Dermis microvascular lymphatic vessel endothelial cell (primary cell): ENCODE measurements around the gene ARHGEF28. TPM values are rescaled to one million over a fixed set of nuclear protein-coding genes. Genes with fewer than 3 reads are reported as not detected.
A peak's percentile ranks its signal among the peaks of the same experiment; 100 is the strongest.

ENCODE experiments used
- DNase-seq, 2 donors: peaks; one replicate each; pipeline versions ENCODE4 v3.0.0 to v3.0.0-alpha.2; 2010; ENCODE audit warnings: low read depth in 2 of 2
- total RNA-seq: library from RNA; depleted of rRNA; stranded (reverse); fragments of >200 nt; gene quantifications from 2 replicates; pipeline ENCODE4 v1.2.1, GENCODE V29; 2014

ARHGEF28 gene
- total RNA-seq, 1 donor from 2014 or later = 50.7 TPM

DNA sequence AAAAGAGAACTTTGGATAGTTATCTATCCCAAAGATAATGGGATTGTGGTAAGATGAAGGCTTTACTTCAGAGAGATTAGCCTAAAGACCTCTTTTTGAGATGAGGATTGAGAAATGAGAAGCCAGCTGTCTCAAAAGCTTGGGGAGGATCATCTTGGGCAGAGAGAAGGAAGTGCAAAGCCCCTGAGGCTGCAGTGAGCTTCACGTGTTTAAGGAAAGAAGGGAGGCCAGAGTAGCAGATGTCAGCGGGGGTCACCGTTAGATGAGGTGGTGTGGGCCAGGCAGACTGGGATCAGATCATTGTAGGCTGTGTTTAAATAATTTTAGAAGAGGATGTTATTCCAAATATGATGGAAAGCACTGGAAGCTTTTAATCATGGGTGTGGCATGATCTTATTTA lies 270.1 kb downstream of the ARHGEF28 start:
- no peak for DNase-seq

- DNase-seq = no peak
Observed at GRCh38 chr5:73896668-73897067, 270.7 kb downstream of the ARHGEF28 start.

GRCh38 chr5:73897893-73898292 lies 271.9 kb downstream of the ARHGEF28 start:
- no peak for DNase-seq

- DNase-seq = no peak
Observed at GRCh38 chr5:73899055-73899454, 273.1 kb downstream of the ARHGEF28 start.

DNA sequence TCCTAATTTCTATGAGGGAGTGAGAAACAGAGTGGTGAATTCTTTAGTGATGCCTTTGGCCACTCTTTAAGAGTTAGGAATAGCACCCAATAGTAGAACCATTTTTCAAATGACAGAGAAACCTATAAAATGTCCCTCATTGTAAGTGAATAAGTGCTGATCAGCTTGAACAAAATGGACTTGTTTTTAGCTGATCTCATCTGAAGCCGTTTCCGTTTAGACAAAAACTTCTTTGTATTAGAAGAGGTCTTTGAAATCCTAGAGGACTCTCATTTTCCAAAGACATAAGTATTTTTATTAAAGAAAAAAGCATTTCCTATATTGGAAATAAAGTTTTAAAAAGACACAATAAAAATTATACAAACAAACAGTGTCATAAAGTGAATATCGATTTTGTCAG lies 273.9 kb downstream of the ARHGEF28 start:
- no peak for DNase-seq

DNA sequence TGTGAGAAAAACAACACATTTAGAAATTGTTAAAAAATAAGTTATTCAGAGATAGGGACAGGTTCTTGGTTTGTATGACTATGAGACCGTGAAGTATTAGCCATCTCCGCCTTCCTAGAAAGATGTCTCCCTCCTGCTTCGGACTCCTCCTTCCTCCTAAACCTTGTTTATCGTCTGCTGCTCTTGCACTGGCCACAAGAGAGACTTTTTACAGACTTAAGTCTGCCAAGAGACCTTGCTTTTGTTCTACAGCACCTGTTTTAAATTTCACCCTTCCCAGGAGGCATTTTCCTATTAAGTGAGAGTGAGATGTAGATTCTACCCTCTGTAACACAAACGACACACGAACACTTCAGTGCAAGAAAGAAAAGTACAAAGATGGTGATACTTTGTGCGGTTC lies 274.6 kb downstream of the ARHGEF28 start:
- no peak for DNase-seq

DNA sequence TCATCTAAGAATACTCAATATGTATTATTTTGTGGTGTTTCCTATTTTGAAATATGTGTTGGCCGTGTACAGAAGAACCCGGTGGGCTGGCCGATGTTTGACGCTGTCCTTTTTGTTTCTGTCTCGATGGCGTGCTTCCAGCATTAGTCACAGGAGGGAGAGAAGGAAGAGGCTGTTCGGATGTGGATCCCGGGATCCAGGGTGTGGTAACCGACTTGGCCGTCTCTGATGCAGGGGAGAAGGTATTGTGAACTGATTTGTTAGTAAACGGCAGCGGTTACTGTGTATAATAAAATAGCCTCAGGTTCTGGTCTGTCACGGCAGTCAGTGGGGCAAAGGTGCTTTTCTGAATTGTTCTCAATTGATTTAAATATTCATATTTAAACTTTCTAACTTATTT lies 275.0 kb downstream of the ARHGEF28 start:
- DNase-seq = peak in 1 of 2 donors; percentile 77

DNA sequence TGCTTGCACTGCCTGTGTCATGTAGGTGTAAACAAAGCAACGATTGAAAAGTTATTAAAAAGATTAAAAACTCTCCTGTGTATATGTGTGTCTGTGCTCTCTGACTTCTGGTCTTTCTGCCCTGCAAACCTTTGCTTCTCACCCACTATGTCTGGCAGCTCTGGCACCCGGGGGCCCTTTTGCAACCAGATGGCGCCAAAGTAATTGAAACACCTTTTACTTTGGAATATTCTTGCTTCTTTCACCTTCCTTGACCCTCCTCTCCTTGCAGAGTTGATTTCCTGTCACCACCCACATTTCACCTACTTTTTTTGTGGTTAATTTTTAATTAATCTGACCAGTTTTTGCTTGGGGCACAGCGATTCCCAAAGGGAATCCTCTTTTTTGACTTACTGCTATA lies 275.5 kb downstream of the ARHGEF28 start:
- DNase-seq = no peak

DNA sequence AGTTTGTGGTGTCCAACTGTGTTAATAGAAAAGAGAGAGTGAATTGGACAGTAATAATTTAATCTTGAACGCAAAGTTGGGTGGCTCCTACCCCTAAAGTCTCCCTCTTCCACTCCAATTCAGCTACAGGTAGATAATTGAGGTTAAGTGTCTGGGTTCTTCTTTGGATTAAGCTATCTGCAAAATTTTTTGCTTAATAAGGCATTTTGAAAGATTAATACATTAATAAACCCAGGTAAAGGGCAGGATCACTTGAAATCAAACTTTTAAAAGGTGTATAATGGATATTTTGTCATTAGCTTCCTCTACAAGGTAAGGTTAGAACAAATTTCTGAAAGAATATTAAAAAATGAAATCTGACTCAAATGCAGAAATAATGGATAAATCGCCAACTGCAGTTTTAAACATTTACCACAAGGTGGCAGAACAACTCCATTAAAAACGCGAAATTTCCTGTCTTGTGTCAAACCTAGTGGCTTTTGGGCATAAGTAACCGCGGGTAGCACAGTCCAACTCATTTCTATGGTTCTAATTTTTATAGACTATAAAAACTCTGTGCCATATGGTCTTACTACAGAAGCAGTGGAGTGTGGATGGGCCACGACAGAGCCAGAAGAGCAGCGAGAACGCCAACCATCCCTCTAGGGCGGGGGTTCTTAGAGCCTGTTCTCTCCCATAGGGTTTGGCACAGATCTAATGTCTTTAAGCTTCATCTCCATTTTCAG lies 276.5 kb downstream of the ARHGEF28 start:
- DNase-seq = peak; percentile 50 to 64

- no peak for DNase-seq
Observed at GRCh38 chr5:73903169-73903568, 277.2 kb downstream of the ARHGEF28 start.

GRCh38 chr5:73906277-73906676 lies 280.3 kb downstream of the ARHGEF28 start:
- no peak for DNase-seq

GRCh38 chr5:73907164-73907563 lies 281.2 kb downstream of the ARHGEF28 start:
- no peak for DNase-seq

GRCh38 chr5:73908395-73908794 lies 282.4 kb downstream of the ARHGEF28 start:
- DNase-seq = peak; percentile 26 to 48

GRCh38 chr5:73908846-73909245 lies 282.9 kb downstream of the ARHGEF28 start:
- DNase-seq = no peak

DNA sequence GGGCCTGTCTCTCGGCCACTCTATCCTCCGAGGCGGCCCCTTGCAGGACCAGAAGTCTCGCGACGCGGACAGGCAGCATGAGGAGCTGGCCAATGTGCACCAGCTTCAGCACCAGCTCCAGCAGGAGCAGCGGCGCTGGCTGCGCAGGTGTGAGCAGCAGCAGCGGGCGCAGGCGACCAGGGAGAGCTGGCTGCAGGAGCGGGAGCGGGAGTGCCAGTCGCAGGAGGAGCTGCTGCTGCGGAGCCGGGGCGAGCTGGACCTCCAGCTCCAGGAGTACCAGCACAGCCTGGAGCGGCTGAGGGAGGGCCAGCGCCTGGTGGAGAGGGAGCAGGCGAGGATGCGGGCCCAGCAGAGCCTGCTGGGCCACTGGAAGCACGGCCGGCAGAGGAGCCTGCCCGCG lies 283.5 kb downstream of the ARHGEF28 start:
- DNase-seq = no peak

DNA sequence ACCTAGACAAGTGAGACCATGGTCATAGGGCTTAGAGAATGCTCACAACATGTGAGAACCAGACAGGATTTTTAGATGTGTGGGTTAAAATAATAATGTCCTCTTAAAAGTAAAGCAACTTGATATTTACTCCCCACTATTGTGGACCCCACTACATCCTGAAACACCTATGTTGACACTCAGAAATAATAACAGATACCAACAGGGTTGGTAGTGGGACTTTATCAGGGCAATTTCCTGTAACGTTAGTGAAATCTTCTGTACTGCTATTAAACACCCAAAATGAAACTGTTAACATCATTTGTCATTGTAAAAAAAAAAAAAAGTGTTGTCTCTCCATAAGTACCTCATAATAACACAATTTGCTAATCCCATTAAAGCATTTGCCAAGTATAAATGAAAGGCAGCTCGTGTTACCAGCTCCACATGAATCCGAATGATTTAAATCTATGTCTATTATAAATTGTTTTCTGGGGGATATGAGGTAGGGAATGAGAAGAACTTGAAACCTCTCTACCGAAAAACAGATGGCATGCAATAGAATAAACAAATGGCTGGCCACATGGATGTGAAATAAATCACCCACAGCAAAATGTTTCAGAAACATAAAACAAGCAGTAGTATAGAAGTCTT lies 285.9 kb downstream of the ARHGEF28 start:
- no peak for DNase-seq

DNA sequence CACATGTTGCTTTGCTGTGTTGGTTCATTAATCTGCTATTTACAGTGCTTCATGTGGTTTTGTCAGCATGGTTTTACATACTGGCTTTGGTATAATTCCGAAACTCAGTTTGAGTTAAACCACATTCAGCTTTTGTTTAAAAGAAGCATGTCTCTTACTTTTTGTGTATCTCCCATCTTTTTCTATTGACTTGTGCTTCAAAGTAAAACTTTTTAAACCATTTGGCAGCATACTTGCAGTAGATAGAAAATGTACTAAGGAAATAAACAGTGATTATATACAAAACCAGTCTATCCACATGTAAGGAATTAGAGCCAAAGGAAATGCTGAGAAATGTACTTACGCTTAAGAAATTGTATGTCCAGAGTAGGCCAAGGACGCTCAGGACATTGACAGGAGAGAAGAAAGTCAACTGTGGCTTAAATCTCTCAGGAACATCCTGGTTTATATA lies 286.9 kb downstream of the ARHGEF28 start:
- no peak for DNase-seq

GRCh38 chr5:73913971-73914370 lies 288.0 kb downstream of the ARHGEF28 start:
- DNase-seq = no peak

DNA sequence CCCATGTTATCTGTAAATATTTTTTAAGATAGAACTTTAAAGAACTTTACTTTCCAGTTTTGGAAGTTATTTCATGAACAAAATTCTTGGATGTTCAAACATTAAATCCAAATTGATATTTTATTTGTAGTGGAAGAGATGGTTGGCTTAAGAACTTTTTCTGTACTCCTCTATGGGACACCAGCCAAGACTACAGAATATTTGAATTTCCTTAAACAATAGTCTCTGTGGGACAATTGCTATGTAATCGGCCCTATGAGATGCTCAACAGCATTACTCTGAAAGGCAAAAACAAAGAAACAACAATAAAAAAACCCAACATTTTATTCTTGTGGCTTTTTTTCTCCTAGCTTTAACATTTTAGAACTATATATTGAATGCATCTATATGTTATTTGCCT lies 289.3 kb downstream of the ARHGEF28 start:
- no peak for DNase-seq

- DNase-seq = peak in 1 of 2 donors; percentile 24
Observed at GRCh38 chr5:73917433-73917832, 291.4 kb downstream of the ARHGEF28 start.

GRCh38 chr5:73917891-73918290 lies 291.9 kb downstream of the ARHGEF28 start:
- DNase-seq = no peak

GRCh38 chr5:73918791-73919221 lies 292.8 kb downstream of the ARHGEF28 start:
- DNase-seq = peak; percentile 43 to 55

GRCh38 chr5:73921741-73922140 lies 295.7 kb downstream of the ARHGEF28 start:
- no peak for DNase-seq
